ENCODE measurements around the gene FGF1.

Gene FGF1

DNA sequence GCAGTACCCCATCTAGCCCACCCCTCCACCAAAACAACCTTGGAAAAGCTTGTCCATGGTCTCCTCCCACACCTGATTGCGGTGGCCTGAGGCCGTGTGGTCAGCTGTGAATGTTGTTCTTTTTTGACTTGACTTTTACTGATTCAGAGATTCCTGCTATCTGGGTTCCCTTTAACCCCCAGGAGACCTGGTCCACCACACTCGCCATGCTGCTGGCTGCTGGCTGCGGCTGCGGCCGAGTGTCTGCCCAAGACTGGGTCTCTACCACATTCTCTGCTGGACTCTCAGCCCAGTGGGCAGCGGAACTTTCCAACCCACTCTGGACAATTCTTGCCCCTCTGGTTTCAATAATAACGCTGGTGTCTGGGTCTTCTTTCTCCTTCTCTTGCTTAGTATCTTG is 28.4 kb downstream of the FGF1 start:
- Histone ChIP-seq H3K9me3 (no peaks in the 10 kb centered on the region), H3K4me1 (no peaks in the 10 kb centered on the region; the same call in 1 of the 2 replicates), H3K27me3 (no peaks in the 10 kb centered on the region), H3K36me3 (no peaks in the 10 kb centered on the region), H3K4me3 (ENCODE audit: low read depth, low read length) (no peak overlapping the region)
- TF ChIP-seq, protein P1, sequence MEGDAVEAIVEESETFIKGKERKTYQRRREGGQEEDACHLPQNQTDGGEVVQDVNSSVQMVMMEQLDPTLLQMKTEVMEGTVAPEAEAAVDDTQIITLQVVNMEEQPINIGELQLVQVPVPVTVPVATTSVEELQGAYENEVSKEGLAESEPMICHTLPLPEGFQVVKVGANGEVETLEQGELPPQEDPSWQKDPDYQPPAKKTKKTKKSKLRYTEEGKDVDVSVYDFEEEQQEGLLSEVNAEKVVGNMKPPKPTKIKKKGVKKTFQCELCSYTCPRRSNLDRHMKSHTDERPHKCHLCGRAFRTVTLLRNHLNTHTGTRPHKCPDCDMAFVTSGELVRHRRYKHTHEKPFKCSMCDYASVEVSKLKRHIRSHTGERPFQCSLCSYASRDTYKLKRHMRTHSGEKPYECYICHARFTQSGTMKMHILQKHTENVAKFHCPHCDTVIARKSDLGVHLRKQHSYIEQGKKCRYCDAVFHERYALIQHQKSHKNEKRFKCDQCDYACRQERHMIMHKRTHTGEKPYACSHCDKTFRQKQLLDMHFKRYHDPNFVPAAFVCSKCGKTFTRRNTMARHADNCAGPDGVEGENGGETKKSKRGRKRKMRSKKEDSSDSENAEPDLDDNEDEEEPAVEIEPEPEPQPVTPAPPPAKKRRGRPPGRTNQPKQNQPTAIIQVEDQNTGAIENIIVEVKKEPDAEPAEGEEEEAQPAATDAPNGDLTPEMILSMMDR (IDR thresholded peaks at IDR 0.05; ENCODE audit: low read depth, low read length), result no peak
- DNase-seq, result no peak

DNA sequence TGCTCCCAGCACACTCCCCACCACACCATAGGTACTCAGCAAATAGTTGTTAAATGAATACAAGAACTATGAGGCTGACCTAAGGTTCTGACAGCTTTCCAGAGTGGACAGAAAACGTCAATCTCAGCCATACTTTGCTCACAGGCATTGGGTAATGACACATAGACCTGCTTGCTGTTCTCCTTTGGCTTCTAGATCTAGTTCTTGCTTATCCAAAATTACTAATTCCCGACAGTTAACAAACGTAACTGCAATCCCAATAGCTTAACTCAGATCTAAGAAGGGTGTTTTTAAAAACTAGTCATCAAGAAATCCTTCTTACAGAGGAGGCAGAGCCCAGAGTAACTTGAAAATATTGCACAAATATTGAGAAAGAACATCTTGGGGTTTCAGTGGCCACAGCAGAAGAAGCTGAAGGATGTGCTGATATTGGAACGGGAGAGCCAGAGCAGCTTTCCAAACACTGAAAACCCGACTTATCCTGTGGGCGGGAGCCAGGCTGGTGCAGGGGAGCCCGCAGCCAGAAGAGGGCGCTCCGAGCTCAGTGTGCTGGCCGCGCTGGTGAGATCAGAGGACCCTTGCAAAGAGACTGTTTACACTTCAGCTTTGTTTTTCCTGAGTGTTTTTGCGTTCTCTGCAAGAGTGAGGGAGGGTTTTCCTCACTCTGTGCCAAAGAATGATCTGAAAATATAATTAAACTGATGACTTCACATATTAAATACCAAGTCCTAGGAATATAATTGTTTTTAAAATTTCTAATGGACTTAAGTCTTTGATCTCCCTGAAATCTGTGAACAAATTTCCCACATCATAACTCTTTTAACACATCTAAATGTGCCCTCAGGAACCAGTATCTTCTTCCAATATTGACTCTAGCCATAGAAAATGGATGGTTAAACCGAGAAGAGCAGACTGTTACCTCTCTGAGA is 30.3 kb downstream of the FGF1 start:
- peak; percentile 84 for DNase-seq
- TF ChIP-seq, protein P1 (IDR thresholded peaks at IDR 0.05; ENCODE audit: low read depth, low read length), result peak; percentile 98
- Histone ChIP-seq H3K4me1 (no peaks in the 10 kb centered on the region; the same call in 1 of the 2 replicates), H3K27me3 (no peaks in the 10 kb centered on the region), H3K4me3 (ENCODE audit: low read depth, low read length) (no peak overlapping the region), H3K36me3 (no peaks in the 10 kb centered on the region), H3K9me3 (no peaks in the 10 kb centered on the region)

DNA sequence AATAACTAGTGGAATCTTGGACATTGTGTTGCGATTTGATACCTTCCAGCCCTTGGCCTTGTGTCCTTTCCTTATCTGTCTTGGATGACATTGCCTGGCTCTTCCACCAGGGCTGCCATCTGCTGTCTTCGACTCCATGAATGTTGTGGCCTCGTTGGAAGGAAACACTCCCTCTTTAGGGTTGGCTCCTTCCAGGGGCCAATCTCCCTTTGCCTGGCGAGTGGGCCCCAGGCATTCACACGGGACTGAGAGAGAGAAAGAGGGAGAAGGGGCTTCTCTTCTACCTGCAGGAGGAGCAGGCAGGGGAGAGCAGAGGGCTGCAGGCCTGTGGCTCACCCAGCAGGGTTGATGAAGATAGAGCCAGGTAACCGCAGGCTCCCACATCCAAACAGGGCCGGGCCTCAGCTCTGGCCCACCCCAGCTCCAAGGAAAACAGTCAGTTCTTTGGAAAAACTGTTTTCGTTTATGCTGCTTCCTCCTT is 31.3 kb downstream of the FGF1 start:
- H3K9me3 ChIP-seq, result no peaks in the 10 kb centered on the region
- TF ChIP-seq, protein P1 (IDR thresholded peaks at IDR 0.05; ENCODE audit: low read depth, low read length), result peak; percentile 39
- peak; percentile 27 for DNase-seq
- no peaks in the 10 kb centered on the region for H3K27me3 ChIP-seq
- H3K4me3 ChIP-seq (ENCODE audit: low read depth, low read length), result no peak overlapping the region
- no peaks in the 10 kb centered on the region; the same call in 1 of the 2 replicates for H3K4me1 ChIP-seq
- H3K36me3 ChIP-seq, result no peaks in the 10 kb centered on the region

DNA sequence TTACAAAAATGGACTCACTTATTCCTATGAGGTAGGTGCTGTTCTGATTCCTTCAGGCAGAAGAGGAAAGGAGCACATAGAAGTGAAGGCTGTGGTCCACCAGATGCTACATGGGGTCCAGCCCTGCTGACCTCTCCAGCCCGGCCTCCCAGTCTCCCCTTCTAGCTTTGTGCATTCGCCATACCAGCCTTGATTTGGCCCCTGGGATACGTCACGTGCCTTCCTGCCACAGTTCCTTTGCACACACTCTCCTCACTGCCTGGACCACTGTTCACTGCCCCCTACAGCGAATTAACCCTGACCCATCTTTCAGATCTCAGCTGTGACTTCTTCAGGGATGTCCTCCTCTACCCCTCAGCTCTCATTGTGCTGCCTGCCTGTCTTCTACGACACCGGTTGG is 32.6 kb downstream of the FGF1 start:
- TF ChIP-seq, protein P1 (IDR thresholded peaks at IDR 0.05; ENCODE audit: low read depth, low read length), result no peak
- H3K27me3 ChIP-seq, result no peaks in the 10 kb centered on the region

DNA sequence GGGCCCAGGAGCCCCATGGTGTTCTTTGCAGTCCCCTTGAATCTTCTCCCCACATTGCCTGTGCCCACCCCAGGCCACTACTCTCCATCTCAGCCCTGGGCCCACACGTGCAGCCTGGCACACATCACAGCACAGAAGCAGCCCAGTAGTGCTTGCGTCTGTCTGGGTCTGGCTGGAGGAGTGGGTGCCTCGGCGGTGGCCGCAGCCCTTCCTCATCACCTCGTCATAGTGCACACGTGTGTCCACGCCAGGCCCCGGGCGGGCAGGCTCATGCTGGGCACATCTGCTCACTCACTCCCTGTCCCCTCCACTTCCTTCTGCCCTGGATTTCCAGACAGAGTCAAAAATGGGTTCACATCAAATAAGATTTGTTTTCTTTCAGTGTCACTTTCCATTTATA is 33.3 kb downstream of the FGF1 start:
- H3K4me3 ChIP-seq (ENCODE audit: low read depth, low read length), result no peak overlapping the region
- H3K27me3 ChIP-seq, result no peaks in the 10 kb centered on the region
- TF ChIP-seq, protein P1 (IDR thresholded peaks at IDR 0.05; ENCODE audit: low read depth, low read length), result no peak
- no peak for DNase-seq
- H3K9me3 ChIP-seq, result no peaks in the 10 kb centered on the region
- no peaks in the 10 kb centered on the region; the same call in 1 of the 2 replicates for H3K4me1 ChIP-seq
- H3K36me3 ChIP-seq, result no peaks in the 10 kb centered on the region

More for the DNA sequence above, 32.6 kb downstream of the FGF1 start:
- DNase-seq, result no peak
- Histone ChIP-seq H3K36me3 (no peaks in the 10 kb centered on the region), H3K4me3 (ENCODE audit: low read depth, low read length) (no peak overlapping the region), H3K4me1 (no peaks in the 10 kb centered on the region; the same call in 1 of the 2 replicates), H3K9me3 (no peaks in the 10 kb centered on the region)

DNA sequence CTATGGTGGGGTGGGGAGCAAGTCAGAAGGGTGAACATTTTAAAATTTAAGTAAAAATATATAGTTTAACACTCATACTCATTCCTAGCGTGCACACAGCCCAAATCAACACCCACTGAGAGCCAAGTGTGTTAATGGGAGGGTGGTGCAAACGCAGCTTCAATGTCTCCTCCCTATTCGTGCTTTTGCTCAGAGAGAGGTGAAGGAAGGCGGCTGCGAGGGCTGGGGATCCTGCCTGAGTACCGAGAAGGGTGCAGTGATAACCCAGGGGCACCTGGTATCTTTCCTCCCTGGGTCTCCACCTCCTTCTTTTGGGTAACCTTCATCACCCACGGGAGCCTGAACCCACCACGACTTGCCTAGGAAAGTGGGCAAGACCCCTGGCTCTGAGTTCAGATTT is 35.0 kb downstream of the FGF1 start:
- Histone ChIP-seq H3K27me3 (no peaks in the 10 kb centered on the region), H3K4me1 (no peaks in the 10 kb centered on the region; the same call in 1 of the 2 replicates), H3K9me3 (no peaks in the 10 kb centered on the region), H3K4me3 (ENCODE audit: low read depth, low read length) (no peak overlapping the region), H3K36me3 (no peaks in the 10 kb centered on the region)
- no peak for DNase-seq
- TF ChIP-seq, protein P1 (IDR thresholded peaks at IDR 0.05; ENCODE audit: low read depth, low read length), result no peak

Measured in BE2C (cell line).